GM18519 (cell line): ENCODE data around the gene SOX12.
"Not testable (repeated sequence)": the region's sequence is repeated elsewhere in the genome, so short reads cannot be mapped to it uniquely, and the experiment has no call there.

Experiments
- ATAC-seq: cut with Tn5 transposase; IDR thresholded peaks from one replicate; pipeline ENCODE4 v1.9.1; 2021; ENCODE audit warnings: mild to moderate bottlenecking, moderate library complexity; ENCODE audit not compliant: unreplicated experiment, low FRiP score

The SOX12 gene

GRCh38 chr20:376750-377149 is 51.4 kb downstream of the SOX12 start:
- no peak for ATAC-seq

GRCh38 chr20:377578-377977 is 52.2 kb downstream of the SOX12 start:
- ATAC-seq = not testable (repeated sequence)

- no peak for ATAC-seq
These were observed 53.6 kb downstream of the SOX12 start for GRCh38 chr20:378961-379336.
